Ovary (tissue), 9 donors: ENCODE data around the gene FOXE1. TPM values are rescaled to one million over a fixed set of nuclear protein-coding genes. Genes with fewer than 3 reads are reported as not detected.

Source experiments
- DNase-seq, 5 donors: peaks; one replicate each; pipeline ENCODE4 v3.0.0-alpha.2; 2019 to 2020
- H3K27ac ChIP-seq, 2 donors: fragments of 200-600 bp; one replicate each; pipeline versions ENCODE4 v1.5.1 to v1.8.0; 2019 to 2022
- H3K27me3 ChIP-seq: fragments of 200-600 bp; one replicate; pipeline ENCODE4 v1.8.0; 2022
- H3K36me3 ChIP-seq: fragments of 200-600 bp; sonication (generic); one replicate; pipeline ENCODE4 v1.5.1; 2019
- H3K4me1 ChIP-seq: one replicate; pipeline ENCODE4 v1.8.1; 2013; ENCODE audit warnings: mild to moderate bottlenecking, moderate library complexity; ENCODE audit not compliant: insufficient read depth
- H3K4me3 ChIP-seq: fragments of 200-600 bp; sonication (generic); one replicate; pipeline ENCODE4 v1.5.1; 2017
- H3K9me3 ChIP-seq, 2 donors: fragments of 200-600 bp in 1 of 2; sonication (generic) in 1 of 2; one replicate each; pipeline versions ENCODE4 v1.5.1 to v1.8.1; 2013 to 2019; ENCODE audit warnings: mild to moderate bottlenecking in 1 of 2, moderate library complexity in 1 of 2
- EP300 ChIP-seq: sonication (generic); formaldehyde crosslinking; IDR thresholded peaks from one replicate; pipeline ENCODE4 v1.6.1; 2017; ENCODE audit warnings: antibody characterized with exemption
- POLR2A ChIP-seq: fragments of 450-650 bp; IDR thresholded peaks from one replicate; pipeline ENCODE4 v1.6.1; 2017; ENCODE audit warnings: antibody characterized with exemption, mild to moderate bottlenecking, moderate library complexity
- WGBS, 3 donors: extraction: QIAGEN DNeasy Blood & Tissue Kit in 1 of 3; methylation state at CpG; one replicate each; pipeline versions ENCODE4 v1.1.5 to v1.1.7; 2013 to 2017; 5-methylcytosine and 5-hydroxymethylcytosine counted together
- intact Hi-C, 4 donors: fragments of 100-400 bp; cut with DNase I; formaldehyde crosslinking; loops; one replicate each; pipeline versions ENCODE4 v1.11.0 to v1.15.1; 2022 to 2023
- polyA plus RNA-seq, 2 donors: library from polyadenylated mRNA; stranded (reverse); fragments of 200-250 nt in 1 of 2; fragments of 350-450 nt in 1 of 2; fragmentation: Illumina TruSeq in 1 of 2; extraction: RNeasy Lipid Tissue Mini Kit (QIAGEN cat#74804) in 1 of 2; gene quantifications; one replicate each; pipeline ENCODE4 v1.2.3, GENCODE V29; 2013 to 2014
- total RNA-seq, 7 donors: library from RNA; depleted of rRNA in 2 of 7; stranded (reverse); fragments of >200 nt in 2 of 7; fragmentation: NEBNext Ultra II Directional in 3 of 7; extraction: Animal tissue kit (Norgen Biotek cat#: 25700) in 3 of 7; gene quantifications; one replicate each; pipeline versions ENCODE4 v1.1.0 to v1.2.4, GENCODE V29; 2016 to 2023
- TF ChIP-seq, protein P1 (sequence below), 3 donors: fragments of 450-650 bp in 2 of 3; fragments of 200-600 bp in 1 of 3; IDR thresholded peaks; one replicate each; pipeline versions ENCODE4 v1.5.1 to v1.8.0; 2016 to 2022; ENCODE audit warnings: antibody characterized with exemption in 3 of 3, mild to moderate bottlenecking in 1 of 3
- donor health status: DM: no; HTN: no; CAD: no; lungs with moderate emphysema.
- donor health status: DM: no; HTN: no; CAD: no.
- donor health status: Bipolar disorder and iron deficiency.
- donor health status: DM: yes; HTN: yes; CAD: no.
- donor health status: DM: no; HTN: no; CAD: no.
- donor health status: DM: yes; HTN: yes; CAD: no.

The FOXE1 gene
- total and polyA plus RNA-seq, 9 donors: not detected

DNA sequence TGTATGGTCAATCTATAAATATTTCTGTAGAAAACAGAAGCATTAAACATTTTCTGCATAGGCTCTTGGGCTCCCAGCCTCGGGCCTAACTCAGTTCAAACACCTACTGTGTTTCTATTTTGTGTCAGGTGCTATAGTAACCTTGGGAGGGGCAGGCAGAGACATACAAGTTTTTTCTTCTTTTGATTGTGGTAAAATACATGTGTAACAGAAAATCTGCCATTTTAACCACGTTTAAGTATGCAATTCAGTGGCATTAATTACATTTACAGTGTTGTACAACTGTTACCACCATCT lies 40.8 kb upstream of the FOXE1 start:
- no peak for DNase-seq
- no peak overlapping the region for H3K27ac ChIP-seq
- no peaks in the 10 kb centered on the region for H3K36me3 ChIP-seq
- H3K4me1 ChIP-seq: no peaks in the 10 kb centered on the region
- H3K4me3 ChIP-seq: no peak overlapping the region
- no peaks in the 10 kb centered on the region for H3K9me3 ChIP-seq
- intact Hi-C loops: no loop called here
- 33 to 60% (median 60%) methylated on average over 2 of the region's 2 CpGs for WGBS, 3 donors
- no peaks in the 10 kb centered on the region for H3K27me3 ChIP-seq
- TF ChIP-seq POLR2A: no peak
- TF ChIP-seq EP300: no peak
- TF ChIP-seq, protein P1, sequence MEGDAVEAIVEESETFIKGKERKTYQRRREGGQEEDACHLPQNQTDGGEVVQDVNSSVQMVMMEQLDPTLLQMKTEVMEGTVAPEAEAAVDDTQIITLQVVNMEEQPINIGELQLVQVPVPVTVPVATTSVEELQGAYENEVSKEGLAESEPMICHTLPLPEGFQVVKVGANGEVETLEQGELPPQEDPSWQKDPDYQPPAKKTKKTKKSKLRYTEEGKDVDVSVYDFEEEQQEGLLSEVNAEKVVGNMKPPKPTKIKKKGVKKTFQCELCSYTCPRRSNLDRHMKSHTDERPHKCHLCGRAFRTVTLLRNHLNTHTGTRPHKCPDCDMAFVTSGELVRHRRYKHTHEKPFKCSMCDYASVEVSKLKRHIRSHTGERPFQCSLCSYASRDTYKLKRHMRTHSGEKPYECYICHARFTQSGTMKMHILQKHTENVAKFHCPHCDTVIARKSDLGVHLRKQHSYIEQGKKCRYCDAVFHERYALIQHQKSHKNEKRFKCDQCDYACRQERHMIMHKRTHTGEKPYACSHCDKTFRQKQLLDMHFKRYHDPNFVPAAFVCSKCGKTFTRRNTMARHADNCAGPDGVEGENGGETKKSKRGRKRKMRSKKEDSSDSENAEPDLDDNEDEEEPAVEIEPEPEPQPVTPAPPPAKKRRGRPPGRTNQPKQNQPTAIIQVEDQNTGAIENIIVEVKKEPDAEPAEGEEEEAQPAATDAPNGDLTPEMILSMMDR (IDR thresholded peaks at IDR 0.05): no peak

DNA sequence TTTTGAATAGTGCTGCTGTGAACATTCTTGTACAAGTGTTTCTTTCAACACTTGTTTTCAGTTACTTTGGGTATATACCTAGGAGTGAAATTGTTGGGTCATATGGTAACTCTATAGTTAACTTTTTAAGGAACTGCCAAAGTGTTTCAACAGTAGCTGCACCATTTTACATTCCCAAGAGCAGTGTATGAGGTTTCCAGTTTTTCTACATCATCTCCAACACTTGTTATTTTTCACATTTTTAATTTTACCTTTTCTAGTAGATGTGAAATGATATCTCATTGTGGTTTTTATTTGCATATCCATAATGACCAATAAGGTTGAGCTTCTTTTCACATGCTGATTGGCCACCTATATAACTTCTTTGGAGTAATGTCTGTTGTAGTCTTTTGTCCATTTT lies 40.0 kb upstream of the FOXE1 start:
- no peak for DNase-seq
- H3K4me3 ChIP-seq: no peak overlapping the region
- H3K9me3 ChIP-seq: no peaks in the 10 kb centered on the region
- no peaks in the 10 kb centered on the region for H3K4me1 ChIP-seq
- H3K27me3 ChIP-seq: no peaks in the 10 kb centered on the region
- TF ChIP-seq, protein P1 (IDR thresholded peaks at IDR 0.05): no peak
- no peak for TF ChIP-seq EP300
- TF ChIP-seq POLR2A: no peak
- intact Hi-C loops: no loop called here
- H3K27ac ChIP-seq: no peak overlapping the region
- H3K36me3 ChIP-seq: no peaks in the 10 kb centered on the region

DNA sequence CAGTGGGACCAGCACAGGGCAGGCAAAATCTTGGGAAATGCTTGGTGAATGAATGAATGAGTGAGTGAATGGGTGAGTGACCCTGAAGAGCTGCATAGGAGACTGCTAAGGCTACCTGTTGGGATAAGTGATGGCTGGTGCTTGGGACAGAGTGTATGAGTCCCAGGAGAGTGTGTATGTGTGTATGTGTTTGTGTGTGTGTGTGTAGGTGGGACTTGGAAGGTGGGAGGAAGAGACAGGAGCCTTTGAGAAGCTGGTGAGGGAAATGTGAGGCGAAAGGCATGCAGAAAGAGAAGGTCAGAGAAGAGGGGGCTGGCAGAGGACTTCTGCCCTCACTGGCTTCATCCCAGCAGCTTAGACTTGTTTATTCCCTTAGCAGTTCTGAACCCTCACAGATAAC lies 33.3 kb upstream of the FOXE1 start:
- WGBS, 3 donors: 45 to 67% (median 58%) methylated on average over 1 of the region's 1 CpG
- Histone ChIP-seq H3K27ac (no peak overlapping the region), H3K9me3 (no peaks in the 10 kb centered on the region), H3K4me3 (no peak overlapping the region), H3K27me3 (no peaks in the 10 kb centered on the region), H3K4me1 (no peaks in the 10 kb centered on the region), H3K36me3 (no peaks in the 10 kb centered on the region)
- intact Hi-C loops: no loop called here
- no peak for DNase-seq
- no peak for TF ChIP-seq POLR2A
- no peak for TF ChIP-seq EP300
- TF ChIP-seq, protein P1 (IDR thresholded peaks at IDR 0.05): no peak

DNA sequence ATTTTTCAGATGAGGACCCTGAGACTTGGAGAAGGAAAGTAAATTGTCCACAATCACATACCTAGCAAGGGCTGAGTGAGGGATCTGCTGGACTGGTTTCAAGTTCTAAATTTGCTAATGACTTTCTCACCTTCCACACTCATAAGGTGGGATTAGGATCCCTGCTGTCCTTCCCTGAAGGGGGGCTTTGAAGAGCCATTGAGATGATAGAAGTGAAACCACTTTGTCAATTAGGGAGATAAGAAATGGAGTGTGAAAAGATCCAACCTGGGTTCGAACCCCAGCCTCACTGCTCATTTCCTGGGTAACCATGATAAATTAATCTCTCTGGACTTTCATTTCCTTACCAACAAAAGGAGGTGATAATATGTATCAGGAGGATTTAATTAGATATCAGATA lies 32.7 kb upstream of the FOXE1 start:
- Histone ChIP-seq H3K4me3 (no peak overlapping the region), H3K4me1 (no peaks in the 10 kb centered on the region), H3K27ac (no peak overlapping the region), H3K9me3 (no peaks in the 10 kb centered on the region), H3K36me3 (no peaks in the 10 kb centered on the region), H3K27me3 (no peaks in the 10 kb centered on the region)
- WGBS, 3 donors: 15 to 43% (median 18%) methylated on average over 1 of the region's 1 CpG
- TF ChIP-seq POLR2A (no peak), EP300 (no peak)
- TF ChIP-seq, protein P1 (IDR thresholded peaks at IDR 0.05): no peak
- no peak for DNase-seq
- intact Hi-C loops: no loop called here
